A549 (cell line): Measurements from ENCODE around the gene KMT2C.
"Not testable (repeated sequence)": the region's sequence is repeated elsewhere in the genome, so short reads cannot be mapped to it uniquely, and the experiment has no call there.

ENCODE experiments used
- CHD2 ChIP-seq: fragments of 150-350 bp; IDR thresholded peaks from 2 replicates; pipeline ENCODE4 v1.6.1; 2014; ENCODE audit warnings: low read length; ENCODE audit not compliant: partially characterized antibody
- EP300 ChIP-seq, 2 experiments: fragments of >200 bp; sonication (Bioruptor Twin); formaldehyde crosslinking; IDR thresholded peaks; 2 replicates in 1 of 2; 3 replicates in 1 of 2; pipeline ENCODE4 v1.6.1; 2016 to 2017
- KDM5A ChIP-seq: fragments of 200-600 bp; sonication (generic); IDR thresholded peaks from 2 replicates; pipeline ENCODE4 v1.6.1; 2016; ENCODE audit warnings: antibody characterized with exemption, mild to moderate bottlenecking
- MAFK ChIP-seq: fragments of 450-650 bp; IDR thresholded peaks from 2 replicates; pipeline ENCODE4 v1.6.1; 2014; ENCODE audit not compliant: partially characterized antibody
- POLR2A ChIP-seq: IDR thresholded peaks from 2 replicates; pipeline ENCODE4 v1.6.1; 2012; ENCODE audit warnings: mild to moderate bottlenecking, low read length
- POLR2AphosphoS2 ChIP-seq: conservative IDR thresholded peaks from 2 replicates; pipeline ENCODE4 v1.6.1; 2012; ENCODE audit warnings: low read length, improper control_type of control experiment, inconsistent platforms
- RAD21 ChIP-seq, 2 experiments: fragments of >200 bp in 1 of 2; sonication (Bioruptor Twin) in 1 of 2; formaldehyde crosslinking in 1 of 2; IDR thresholded peaks in 1 of 2; conservative IDR thresholded peaks in 1 of 2; 2 replicates in 1 of 2; 3 replicates in 1 of 2; pipeline ENCODE4 v1.6.1; 2012 to 2018; ENCODE audit warnings: inconsistent platforms in 1 of 2
- RCOR1 ChIP-seq: fragments of 150-350 bp; IDR thresholded peaks from 2 replicates; pipeline ENCODE4 v1.6.1; 2014; ENCODE audit warnings: antibody characterized with exemption, low read length, low read depth
- ZSCAN20 ChIP-seq: fragments of 250-450 bp; sonication (Bioruptor Pico); IDR thresholded peaks from 2 replicates; pipeline ENCODE4 v1.8.0; 2022; ENCODE audit warnings: mild to moderate bottlenecking, moderate library complexity
- TF ChIP-seq, protein P1 (sequence below): fragments of >200 bp; sonication (Bioruptor Twin); formaldehyde crosslinking; IDR thresholded peaks from 3 replicates; pipeline ENCODE4 v1.5.1; 2016
- TF ChIP-seq, protein P2 (sequence below): fragments of >200 bp; sonication (Bioruptor Twin); formaldehyde crosslinking; IDR thresholded peaks from 2 replicates; pipeline ENCODE4 v1.6.1; 2016

DNA sequence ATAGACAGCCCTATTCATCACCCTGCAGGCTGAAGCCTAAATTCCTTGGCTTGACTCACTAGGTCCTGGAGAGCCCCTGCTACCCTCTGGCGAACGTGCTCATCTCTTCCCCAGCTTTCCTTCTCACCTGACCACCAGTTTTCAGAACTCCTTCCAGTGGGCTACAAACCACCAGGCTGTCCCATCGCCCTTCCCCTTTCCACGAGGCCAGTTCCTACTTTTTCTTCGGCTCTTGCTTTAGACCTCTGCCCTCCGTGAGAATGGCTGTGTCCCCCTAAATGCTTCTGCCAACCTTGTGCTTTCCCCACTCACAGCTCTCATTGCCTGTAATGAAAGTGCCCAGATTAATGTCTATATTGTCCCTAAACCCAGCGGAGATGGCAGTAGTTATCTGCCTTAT lies 5.4 kb upstream of the KMT2C start:
- TF ChIP-seq, protein P1, sequence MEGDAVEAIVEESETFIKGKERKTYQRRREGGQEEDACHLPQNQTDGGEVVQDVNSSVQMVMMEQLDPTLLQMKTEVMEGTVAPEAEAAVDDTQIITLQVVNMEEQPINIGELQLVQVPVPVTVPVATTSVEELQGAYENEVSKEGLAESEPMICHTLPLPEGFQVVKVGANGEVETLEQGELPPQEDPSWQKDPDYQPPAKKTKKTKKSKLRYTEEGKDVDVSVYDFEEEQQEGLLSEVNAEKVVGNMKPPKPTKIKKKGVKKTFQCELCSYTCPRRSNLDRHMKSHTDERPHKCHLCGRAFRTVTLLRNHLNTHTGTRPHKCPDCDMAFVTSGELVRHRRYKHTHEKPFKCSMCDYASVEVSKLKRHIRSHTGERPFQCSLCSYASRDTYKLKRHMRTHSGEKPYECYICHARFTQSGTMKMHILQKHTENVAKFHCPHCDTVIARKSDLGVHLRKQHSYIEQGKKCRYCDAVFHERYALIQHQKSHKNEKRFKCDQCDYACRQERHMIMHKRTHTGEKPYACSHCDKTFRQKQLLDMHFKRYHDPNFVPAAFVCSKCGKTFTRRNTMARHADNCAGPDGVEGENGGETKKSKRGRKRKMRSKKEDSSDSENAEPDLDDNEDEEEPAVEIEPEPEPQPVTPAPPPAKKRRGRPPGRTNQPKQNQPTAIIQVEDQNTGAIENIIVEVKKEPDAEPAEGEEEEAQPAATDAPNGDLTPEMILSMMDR = not testable (repeated sequence)
- not testable (repeated sequence) for TF ChIP-seq CHD2; MAFK; ZSCAN20; RAD21 (conservative IDR thresholded peaks at IDR 0.05 in 1 of 2, IDR thresholded peaks at IDR 0.05 in 1 of 2); RCOR1; EP300 (IDR thresholded peaks at IDR 0.05); POLR2A; POLR2AphosphoS2; KDM5A
- TF ChIP-seq, protein P2, sequence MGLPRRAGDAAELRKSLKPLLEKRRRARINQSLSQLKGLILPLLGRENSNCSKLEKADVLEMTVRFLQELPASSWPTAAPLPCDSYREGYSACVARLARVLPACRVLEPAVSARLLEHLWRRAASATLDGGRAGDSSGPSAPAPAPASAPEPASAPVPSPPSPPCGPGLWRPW = not testable (repeated sequence)
